ENCODE results near the gene COMP. TPM values are rescaled to one million over a fixed set of nuclear protein-coding genes. Genes with fewer than 3 reads are reported as not detected.

The COMP gene
- total and polyA plus RNA-seq, 8 donors: 0.23 to 47.7 (median 0.26) TPM; not detected in 3

GRCh38 chr19:18809149-18809868 is 18.2 kb upstream of the COMP start:
- ATAC-seq: peak; percentile 89
- H3K4me3 ChIP-seq: no peak overlapping the region
- H3K36me3 ChIP-seq: no peaks in the 10 kb centered on the region

DNA sequence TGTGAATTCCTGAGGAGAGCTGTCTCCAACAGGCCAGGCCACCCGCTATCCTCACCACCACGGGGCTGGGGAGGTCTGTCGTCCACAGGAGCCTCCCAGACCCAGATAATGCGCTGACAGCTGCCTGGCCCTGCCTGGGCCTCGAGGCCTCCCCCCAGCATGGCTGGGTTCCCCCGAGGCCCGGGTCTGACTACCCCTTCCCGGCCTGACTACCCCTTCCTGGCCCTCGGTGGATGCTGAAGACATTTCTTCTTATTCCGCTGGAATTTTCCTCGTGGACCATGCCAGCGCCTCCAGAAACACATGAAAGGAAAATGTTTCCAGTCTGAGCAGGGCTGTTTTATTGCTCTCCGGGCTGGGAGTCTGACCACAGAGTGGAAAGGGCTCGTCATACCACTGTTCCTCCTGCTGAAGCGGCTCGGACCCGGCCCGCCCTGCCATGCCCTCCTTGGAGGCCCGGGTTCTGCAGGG is 16.8 kb upstream of the COMP start:
- no peak overlapping the region for H3K27ac ChIP-seq
- intact Hi-C loops (cut with DNase I): no loop called here
- peaks cover 3 to 4% of the 10 kb centered on the region in 2 donors for H3K4me1 ChIP-seq
- no peak for ATAC-seq
- H3K27me3 ChIP-seq: peaks cover 0 to 4% of the 10 kb centered on the region in 2 donors
- no peak overlapping the region for H3K4me3 ChIP-seq
- H3K36me3 ChIP-seq: no peaks in the 10 kb centered on the region
- TF ChIP-seq, protein P1, sequence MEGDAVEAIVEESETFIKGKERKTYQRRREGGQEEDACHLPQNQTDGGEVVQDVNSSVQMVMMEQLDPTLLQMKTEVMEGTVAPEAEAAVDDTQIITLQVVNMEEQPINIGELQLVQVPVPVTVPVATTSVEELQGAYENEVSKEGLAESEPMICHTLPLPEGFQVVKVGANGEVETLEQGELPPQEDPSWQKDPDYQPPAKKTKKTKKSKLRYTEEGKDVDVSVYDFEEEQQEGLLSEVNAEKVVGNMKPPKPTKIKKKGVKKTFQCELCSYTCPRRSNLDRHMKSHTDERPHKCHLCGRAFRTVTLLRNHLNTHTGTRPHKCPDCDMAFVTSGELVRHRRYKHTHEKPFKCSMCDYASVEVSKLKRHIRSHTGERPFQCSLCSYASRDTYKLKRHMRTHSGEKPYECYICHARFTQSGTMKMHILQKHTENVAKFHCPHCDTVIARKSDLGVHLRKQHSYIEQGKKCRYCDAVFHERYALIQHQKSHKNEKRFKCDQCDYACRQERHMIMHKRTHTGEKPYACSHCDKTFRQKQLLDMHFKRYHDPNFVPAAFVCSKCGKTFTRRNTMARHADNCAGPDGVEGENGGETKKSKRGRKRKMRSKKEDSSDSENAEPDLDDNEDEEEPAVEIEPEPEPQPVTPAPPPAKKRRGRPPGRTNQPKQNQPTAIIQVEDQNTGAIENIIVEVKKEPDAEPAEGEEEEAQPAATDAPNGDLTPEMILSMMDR (IDR thresholded peaks at IDR 0.05): no peak
- H3K9me3 ChIP-seq: no peaks in the 10 kb centered on the region
- no peak for DNase-seq

More at GRCh38 chr19:18809149-18809868, 18.2 kb upstream of the COMP start:
- Histone ChIP-seq H3K4me1 (peaks cover 3 to 4% of the 10 kb centered on the region in 2 donors), H3K9me3 (no peaks in the 10 kb centered on the region), H3K27me3 (no peaks in the 10 kb centered on the region), H3K27ac (peak overlapping the region in 1 of 2 donors; percentile 62)
- intact Hi-C loops (cut with DNase I): no loop called here
- TF ChIP-seq, protein P1 (IDR thresholded peaks at IDR 0.05): no peak
- peak in 3 of 4 donors; percentile 42 to 80 (median 57) for DNase-seq

DNA sequence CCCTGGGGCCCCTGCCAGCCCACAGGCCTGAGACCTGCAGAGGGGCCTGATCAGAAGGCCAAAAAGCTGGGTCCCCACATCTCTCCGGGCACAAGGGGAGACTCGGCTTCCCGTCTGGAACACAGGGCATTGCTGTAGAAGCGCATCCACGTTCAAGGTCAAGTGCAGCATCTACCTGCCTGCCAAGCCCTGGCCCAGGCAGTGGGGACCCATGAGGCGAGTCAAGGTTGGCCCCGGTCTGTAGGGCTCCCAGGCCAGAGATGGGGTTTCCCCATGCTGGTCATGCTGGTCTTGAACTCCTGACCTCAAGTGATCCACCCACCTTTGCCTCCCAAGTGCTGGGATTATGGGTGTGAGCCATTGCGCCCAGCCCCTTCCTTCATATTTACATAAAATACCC is 13.5 kb upstream of the COMP start:
- Histone ChIP-seq H3K27me3 (peaks cover 0 to 28% of the 10 kb centered on the region in 2 donors), H3K4me3 (no peak overlapping the region), H3K4me1 (peaks cover 3 to 4% of the 10 kb centered on the region in 2 donors), H3K9me3 (no peaks in the 10 kb centered on the region), H3K27ac (no peak overlapping the region), H3K36me3 (no peaks in the 10 kb centered on the region)
- TF ChIP-seq, protein P1 (IDR thresholded peaks at IDR 0.05): no peak
- DNase-seq: no peak
- intact Hi-C loops (cut with DNase I): no loop called here
- ATAC-seq: no peak

GRCh38 chr19:18804139-18804601 is 13.1 kb upstream of the COMP start:
- Histone ChIP-seq H3K27me3 (peaks cover 0 to 28% of the 10 kb centered on the region in 2 donors), H3K9me3 (no peaks in the 10 kb centered on the region), H3K4me1 (peaks cover 2% of the 10 kb centered on the region in 2 donors), H3K36me3 (no peaks in the 10 kb centered on the region), H3K27ac (no peak overlapping the region), H3K4me3 (no peak overlapping the region)
- intact Hi-C loops (cut with DNase I): no loop called here
- no peak for DNase-seq
- ATAC-seq: no peak
- TF ChIP-seq, protein P1 (IDR thresholded peaks at IDR 0.05): no peak

DNA sequence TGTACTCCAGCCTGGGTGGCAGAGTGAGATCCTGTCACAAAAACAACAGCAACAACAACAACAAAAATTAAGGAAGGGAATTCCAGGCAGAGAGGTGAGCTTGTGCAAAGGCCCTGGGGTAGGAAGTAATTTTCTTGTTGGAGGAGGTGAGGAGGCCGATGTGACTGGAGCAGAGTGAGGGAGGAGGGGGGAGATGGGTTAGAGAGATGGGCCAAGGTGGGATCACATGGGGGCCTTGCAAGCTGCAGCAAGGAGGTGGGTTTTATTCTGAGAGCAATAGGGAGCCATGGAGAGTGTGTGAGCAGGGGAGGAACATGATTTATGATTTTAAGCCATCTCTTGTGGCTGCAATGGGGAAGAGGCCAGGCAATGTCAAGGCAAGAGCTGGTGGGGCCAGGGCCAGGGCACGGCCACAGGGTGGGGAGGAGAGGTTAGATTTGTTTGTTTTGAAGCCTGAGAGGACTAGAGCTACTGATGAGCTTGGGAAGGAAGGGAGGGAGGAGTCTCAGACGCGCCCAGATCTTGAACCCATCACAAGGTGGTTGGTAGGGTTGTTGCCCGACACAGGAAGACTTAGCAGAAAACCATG is 12.5 kb upstream of the COMP start:
- peaks cover 0 to 33% of the 10 kb centered on the region in 2 donors for H3K27me3 ChIP-seq
- H3K27ac ChIP-seq: no peak overlapping the region
- ATAC-seq (no peak), DNase-seq (no peak)
- no peaks in the 10 kb centered on the region for H3K4me1 ChIP-seq
- no peak overlapping the region for H3K4me3 ChIP-seq
- TF ChIP-seq, protein P1 (IDR thresholded peaks at IDR 0.05): no peak
- intact Hi-C loops (cut with DNase I): no loop called here
- no peaks in the 10 kb centered on the region for H3K36me3 ChIP-seq
- no peaks in the 10 kb centered on the region for H3K9me3 ChIP-seq
